NCI-H774 (cell line): ENCODE results near the gene OR8G1.
A peak's percentile ranks its signal among the peaks of the same experiment; 100 is the strongest.
"Not testable (repeated sequence)": the region's sequence is repeated elsewhere in the genome, so short reads cannot be mapped to it uniquely, and the experiment has no call there.

Source experiments
- DNase-seq: peaks from one replicate; lab custom pipeline; 2025; lab: John Stamatoyannopoulos, UW

The OR8G1 gene, protein sequence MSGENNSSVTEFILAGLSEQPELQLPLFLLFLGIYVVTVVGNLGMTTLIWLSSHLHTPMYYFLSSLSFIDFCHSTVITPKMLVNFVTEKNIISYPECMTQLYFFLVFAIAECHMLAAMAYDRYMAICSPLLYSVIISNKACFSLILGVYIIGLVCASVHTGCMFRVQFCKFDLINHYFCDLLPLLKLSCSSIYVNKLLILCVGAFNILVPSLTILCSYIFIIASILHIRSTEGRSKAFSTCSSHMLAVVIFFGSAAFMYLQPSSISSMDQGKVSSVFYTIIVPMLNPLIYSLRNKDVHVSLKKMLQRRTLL

DNA sequence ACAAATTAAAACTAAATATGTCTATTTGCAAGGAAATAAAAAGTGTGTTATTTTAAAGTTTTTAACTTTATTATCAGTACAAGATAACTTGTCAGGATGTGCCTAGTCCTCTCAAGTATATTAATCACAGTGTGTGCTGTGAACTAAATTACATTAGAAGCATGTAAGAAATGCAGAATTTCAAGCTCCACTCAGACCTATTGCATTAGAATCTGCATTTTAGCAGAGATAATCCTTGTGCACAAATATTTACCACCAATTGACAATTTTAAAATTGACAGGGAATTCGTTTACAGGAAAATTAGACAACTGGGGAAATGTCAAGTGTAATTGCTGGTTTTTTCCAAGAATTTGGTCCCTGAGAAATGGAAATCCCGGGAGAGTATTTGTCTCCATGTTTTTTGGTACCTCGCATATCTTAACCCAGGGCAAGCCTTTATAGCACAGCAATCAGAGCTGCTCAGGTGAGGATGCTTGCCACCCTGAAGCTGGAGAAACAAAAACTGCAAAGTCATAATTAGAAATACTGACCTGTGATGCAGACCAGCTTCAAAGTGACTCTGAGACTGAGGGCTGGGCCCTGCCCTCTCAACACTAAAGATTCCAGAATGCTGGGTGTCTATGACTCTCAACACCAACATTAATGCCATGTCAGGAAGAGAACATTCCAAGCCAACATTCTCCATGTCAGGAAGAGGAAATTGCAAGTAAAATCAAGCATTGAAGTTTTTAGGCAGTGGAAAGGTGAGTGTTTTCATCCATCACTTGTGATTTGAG lies at the start of gene OR8G1:
TSS of gene OR8G1 (plus strand) at position 475 of the 777 bp plus-strand sequence. CDS start 8,581 bp downstream, outside the sequence.
- DNase-seq: no peak

DNA sequence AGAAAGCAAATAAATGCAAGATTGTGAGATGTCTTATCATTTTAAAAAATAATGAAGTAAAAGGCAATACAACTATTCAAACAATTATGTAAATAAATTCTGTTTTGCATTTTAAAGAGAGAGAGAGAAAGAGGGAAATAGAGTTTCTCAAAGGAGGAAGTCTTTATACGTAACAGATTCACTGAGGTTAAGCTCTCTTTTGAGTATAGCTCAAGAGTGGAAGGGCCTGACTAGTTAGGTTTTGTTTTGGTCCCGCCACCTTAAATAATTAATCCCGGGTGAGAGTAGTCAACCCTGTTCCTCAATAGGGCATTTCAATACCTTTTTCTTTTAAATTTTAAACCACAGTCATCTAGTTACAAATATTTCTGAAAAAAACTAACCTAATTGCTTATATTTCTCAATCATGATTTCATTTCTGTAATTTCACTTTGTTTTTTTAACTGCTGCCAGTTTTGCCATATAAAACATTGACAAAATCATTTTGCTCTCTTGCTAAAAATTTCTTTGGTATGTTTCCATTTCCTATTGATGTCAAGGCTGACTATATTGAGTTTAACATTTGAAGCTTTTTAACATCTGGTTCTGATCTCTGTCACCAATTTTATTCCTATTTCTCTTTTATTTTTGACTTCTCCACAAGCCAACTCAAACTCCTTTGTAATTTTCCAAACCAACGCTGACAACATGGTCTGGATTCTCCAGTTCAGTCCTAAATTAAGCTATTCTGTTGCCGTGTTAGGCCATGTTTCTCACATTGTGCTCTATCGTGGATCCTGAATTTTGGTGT lies 47.5 kb upstream of the OR8G1 start:
- no peak for DNase-seq

DNA sequence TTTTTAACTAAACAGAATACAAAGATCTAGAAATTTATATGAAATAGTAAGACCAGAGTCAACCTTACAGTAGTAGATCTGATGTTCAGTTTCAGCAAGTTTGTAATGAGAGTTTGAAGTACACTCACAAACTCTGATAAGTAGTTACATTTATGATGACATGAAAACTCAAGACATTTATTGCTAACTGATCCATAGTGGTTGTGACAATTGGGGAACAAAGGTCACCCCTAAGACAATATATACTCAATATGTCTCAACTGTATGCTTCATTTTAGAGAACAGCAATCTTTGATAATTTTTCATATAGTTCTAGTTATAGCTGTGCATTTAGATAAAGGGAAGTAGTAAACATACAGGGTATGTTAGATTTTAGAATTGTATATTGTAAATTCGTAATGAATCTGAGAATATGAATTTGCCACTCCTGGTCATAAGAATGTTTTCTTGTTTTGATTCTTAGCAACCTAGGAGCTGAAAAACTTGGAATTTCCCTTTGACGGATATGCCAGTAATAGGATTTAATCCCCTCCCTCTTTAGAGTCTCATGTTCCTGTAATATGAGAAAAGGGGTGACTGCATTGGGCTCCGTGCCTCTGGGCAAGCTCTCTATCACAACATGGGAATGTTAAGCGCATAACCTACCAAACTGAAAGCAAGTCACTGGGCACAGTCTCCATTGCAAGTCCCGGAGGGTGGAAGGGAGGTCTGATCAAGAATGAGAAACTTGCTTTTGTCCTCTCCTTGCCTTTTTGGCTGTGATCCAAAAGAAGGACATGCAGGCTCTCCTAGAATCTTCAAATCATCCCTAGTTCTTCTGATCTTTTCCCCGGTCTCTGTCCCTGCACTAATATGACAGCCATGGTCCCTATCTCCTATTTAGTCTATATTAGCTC lies 46.4 kb upstream of the OR8G1 start:
- DNase-seq: no peak

DNA sequence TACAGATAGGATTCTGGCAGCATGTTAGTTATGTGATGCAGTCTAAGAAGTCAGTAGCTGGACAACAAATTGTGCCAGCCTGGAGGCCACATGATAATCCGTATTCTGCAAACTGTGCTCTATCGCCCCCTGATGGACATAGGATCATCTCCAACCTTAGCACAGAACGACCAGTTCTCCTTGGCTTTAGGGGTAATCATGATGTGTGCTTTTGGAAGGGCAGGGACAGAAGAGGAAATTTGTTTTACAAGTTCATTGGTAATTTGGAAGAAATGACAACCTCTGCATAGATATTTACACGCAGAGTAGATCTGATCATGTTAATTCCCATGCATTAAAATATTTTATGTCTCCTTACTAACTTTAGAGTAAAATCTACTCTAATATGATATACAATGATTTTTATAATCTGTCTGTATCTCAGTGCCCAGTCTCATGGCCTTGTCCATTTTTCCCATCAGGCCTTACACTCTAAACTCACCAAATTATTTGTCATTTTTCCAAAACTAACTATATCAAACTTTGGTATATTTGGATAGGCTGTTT lies 45.6 kb upstream of the OR8G1 start:
- peak; percentile 21 for DNase-seq

DNA sequence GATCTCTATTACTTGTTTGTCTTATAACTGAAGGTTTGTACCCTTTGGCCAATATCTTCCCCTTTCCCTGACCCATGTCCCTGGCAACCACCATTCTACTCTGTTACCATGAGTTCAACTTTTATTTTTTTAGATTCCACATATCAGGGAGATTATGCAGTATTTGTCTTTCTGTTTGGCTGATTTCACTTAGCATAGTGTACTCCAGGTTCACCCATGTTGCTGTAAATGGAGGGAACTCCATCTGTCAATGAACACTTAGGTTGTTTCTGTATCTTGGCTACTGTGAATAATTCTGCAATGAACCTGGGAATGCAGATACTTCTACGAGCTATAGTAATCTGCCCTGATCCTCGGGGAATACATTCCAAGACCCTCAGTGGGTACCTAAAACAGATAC lies 42.9 kb upstream of the OR8G1 start:
- DNase-seq: no peak

DNA sequence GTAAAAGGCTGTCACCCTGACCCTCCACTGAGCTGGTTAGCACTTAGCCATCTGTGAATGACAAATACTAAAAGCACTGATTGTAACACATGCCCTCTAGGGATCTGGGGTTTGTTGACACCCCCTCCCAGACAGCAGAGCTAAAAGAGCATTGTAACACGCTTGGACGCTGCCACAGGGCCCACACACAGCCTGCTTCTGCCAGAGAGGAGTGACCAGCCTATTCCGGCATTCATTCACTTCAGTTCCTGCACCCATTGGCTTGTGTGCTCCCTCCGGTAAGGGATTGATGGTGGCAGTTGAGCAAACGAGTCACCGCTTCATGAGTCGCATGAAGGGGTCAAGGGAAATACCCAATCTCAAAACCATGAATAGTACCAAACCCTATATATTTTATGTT lies 42.0 kb upstream of the OR8G1 start:
- DNase-seq: no peak

DNA sequence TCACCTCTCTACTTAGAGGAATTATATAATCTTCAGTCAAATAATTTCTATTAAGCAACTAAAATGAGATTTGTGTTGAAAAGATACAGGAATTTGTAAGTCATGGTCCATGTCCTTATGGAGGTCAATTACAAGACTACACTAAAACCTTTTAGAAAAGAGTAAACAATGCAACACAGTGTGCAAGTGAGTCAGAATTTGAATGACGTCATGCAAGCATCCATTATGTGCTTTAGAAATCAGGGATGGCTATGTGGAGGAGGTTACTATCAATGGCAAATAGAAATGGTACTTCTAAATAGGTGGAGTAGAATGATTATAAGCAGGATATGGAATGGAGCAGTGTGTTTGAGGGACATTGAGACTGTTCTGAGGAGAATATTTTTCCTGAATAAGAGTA lies 41.2 kb upstream of the OR8G1 start:
- no peak for DNase-seq

DNA sequence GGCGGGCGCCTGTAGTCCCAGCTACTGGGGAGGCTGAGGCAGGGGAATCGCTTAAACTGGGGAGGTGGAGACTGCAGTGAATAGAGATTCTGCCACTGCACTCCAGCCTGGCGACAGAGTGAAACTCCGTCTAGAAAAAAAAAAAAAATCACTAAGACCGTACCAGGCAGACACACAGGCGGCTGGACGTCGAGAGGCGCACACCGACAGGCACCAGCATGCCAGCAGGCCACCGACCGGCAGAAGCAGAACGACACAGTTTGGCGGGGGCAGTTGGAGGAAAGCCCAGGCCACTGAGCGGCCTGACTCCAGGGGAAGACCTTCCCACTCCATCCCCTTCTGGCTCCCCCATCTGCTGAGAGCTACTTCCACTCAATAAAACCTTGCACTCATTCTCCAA lies 40.2 kb upstream of the OR8G1 start:
- DNase-seq: no peak

DNA sequence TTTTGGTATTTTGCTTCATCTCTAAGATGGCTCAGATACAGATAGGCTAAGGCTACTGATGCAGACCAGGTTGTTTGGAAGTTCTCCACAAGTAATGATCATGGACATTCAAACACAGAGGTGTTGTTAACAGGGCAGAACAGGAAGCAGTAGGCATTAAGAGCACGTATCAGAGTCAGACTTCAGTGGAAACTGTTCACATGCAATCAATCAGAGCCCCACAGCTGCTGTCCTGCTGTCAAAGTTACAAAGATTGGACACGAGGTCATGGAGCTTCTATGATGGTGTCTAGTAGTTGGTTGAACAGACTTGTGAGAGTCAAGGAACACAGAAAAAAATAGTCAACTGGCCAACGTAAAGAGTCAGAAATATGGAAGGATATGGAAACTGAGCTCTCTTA lies 37.9 kb upstream of the OR8G1 start:
- no peak for DNase-seq

DNA sequence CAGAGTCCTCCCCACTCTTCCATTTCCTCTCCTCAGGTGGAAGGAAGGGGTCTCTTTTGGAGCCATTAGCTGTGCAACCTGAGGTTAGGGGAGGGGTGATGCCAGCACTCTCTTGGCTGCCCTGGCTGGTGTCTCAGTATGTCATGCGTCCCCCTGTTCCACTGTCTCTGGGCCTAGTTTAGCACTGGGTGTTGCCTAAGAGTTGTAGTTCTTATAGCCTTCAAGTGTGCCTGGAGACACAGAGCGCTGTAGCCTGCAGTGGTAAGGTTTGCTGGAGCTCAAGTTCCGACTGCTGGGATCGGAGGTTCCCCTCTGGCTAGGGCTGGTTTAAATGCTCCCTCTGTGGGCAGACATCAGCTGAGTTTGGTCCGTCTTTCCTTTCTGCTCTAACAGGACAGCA lies 36.9 kb upstream of the OR8G1 start:
- DNase-seq: no peak

DNA sequence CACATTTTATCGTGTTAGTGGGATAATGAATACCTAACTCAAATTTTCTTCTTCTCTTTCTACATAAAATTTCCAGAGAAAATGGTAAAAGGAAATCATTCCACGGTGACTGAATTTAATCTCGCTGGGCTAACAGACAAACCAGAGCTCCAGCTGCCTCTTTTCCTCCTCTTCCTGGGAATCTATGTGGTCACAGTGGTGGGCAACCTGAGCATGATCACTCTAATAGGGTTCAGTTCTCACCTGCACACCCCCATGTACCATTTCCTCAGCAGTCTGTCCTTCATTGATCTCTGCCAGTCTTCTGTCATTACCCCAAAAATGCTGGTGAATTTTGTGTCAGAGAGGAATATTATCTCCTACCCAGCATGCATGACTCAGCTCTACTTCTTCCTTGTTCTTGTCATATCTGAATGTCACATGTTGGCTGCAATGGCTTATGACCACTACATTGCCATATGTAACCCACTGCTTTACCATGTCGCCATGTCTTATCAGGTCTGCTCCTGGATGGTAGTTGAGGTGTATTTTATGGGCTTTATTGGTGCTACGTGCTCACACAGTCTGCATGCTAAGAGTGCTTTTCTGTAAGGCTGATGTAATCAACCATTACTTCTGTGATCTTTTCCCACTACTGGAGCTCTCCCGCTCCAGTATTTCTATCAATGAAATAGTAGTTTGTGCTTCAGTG lies 33.6 kb upstream of the OR8G1 start:
- no peak for DNase-seq

DNA sequence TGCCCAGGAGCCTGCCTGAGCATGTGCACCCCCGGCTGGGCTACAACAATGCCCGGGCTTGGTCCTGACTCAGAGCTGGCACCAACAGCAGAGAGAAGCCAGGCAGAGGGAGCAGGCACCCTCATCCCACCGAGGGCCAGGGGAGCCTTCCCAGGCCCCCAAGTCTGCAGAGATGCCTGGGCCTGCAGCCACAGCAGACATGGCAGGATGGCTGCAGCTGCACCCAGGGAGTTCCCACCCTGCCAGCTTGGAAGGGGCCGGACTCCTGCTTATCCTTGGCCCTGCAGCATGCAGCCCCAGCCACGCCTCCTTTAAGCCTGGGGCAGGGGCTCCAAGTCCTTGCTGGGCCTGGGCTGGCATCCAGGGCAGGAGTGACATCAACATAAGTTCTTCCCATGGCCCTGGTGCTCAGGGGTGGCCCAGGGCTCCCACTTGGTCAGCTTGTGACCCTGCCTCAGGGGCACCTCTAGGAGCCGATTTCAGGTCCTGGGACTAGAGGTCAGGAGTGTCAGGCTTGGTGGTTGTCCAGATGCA lies 31.0 kb upstream of the OR8G1 start:
- DNase-seq: no peak

DNA sequence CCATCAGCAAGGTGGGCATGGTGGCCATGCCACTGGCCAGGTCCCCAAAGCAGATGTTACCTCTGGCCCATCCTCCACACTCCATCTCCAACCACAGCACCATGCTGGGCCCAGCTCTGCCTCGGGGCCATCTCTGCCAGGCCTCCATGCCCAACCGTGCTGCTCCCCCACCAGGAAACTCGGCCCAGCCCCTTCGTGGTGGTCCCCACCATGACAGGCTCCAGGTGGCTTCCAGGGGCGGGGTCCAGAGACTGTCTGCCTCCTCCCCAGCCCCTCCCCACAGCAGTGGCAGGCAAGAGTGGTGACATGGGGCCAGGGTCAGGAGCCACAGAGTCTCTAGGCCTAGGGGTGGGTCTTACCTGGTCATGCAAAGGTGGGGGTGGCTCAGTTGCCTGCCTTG lies 30.5 kb upstream of the OR8G1 start:
- DNase-seq: no peak

DNA sequence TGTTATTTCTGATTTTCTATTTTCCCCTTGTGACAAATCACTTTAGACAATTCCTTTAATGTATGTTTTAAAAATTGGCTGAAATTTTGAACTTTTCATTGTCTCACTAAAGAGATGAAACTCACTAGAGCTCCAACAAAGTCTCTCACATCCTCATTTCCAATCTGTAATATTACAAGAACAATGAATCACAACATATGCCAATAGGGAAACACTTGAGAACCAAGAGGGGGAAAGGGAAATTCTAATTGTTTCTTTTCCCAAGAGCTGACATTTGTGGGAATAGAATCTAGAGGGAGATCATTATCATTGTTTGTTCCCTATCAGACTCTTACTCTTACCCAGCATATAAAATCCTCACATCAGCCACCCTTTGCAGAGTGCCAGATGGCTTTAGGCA lies 29.6 kb upstream of the OR8G1 start:
- no peak for DNase-seq

DNA sequence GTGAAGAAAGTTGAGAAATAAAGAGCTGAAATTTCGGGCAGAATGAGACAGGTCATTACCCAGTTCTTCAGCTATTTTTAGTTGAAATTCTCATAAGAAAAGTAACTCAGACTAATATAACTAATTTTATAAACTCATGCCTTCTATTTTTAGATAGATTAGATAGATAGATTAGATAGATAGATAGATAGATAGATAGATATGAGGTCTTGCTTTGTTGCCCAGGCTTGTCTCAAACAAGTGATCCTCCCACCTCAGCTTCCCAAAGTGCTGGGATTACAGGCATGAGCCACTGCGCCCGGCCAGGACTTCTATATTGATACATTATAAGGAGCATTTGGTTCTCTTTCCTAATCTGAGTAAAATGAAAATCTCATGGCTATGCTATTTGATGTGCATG lies 26.9 kb upstream of the OR8G1 start:
- no peak for DNase-seq

DNA sequence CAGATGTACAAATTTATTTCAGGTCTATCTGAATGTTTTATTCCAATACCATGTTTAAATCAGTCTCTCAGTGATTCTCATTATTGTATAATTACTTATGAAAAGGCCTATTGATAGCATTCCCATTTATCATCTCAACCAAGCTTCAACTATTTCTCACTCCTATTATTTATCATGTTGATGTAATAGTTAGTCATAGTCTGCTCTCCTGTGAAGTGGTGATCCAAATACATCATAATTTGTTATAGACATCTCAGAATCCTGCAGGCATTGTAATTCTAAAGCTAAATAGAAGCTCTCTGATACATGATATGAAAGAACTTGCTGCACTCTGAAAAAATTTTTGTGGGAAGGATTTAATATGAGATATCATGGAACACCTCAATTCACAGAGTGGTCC lies 21.8 kb upstream of the OR8G1 start:
- no peak for DNase-seq

DNA sequence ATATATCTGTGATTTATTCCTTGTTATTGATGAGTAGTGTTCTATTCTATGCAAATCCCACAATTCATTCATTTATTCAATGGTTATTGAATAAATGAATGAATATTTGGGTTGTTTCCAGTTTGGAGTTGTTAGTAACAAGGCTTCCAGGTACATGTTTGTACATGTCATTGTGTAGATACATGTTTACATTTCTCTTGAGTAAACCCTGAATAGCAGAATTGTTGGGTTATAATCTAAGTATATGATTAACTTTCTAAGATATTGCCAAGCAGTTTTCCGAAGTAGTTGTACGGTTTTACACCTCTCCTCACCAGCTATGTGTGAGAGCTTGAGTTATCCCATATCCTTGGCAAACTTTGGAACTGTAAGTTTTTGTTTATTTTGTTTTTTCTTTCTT lies 18.5 kb upstream of the OR8G1 start:
- no peak for DNase-seq

DNA sequence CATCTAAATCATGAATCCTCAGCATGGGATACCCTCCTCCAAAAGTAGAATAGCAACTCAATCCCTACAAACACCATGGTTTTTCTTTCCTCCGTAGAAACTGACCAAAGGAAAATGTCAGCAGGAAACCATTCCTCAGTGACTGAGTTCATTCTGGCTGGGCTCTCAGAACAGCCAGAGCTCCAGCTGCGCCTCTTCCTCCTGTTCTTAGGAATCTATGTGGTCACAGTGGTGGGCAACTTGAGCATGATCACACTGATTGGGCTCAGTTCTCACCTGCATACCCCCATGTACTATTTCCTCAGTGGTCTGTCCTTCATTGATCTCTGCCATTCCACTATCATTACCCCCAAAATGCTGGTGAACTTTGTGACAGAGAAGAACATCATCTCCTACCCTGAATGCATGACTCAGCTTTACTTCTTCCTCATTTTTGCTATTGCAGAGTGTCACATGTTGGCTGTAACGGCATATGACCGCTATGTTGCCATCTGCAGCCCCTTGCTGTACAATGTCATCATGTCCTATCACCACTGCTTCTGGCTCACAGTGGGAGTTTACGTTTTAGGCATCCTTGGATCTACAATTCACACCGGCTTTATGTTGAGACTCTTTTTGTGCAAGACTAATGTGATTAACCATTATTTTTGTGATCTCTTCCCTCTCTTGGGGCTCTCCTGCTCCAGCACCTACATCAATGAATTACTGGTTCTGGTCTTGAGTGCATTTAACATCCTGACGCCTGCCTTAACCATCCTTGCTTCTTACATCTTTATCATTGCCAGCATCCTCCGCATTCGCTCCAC lies 16.1 kb upstream of the OR8G1 start:
- DNase-seq: not testable (repeated sequence)

DNA sequence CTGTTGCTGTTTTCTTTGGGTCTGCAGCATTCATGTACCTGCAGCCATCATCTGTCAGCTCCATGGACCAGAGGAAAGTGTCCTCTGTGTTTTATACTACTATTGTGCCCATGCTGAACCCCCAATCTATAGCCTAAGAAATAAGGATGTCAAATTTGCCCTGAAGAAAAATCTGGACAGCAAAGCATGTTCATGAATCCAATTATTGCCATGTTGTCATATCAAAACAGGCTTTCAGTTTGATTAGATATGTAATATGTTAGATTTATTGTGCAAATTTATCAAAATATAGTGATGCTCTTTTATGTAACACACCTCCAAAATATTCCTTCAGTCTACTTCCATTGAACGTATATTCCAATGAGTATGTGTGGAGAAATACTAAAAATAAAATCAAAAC lies 15.4 kb upstream of the OR8G1 start:
- no peak for DNase-seq

DNA sequence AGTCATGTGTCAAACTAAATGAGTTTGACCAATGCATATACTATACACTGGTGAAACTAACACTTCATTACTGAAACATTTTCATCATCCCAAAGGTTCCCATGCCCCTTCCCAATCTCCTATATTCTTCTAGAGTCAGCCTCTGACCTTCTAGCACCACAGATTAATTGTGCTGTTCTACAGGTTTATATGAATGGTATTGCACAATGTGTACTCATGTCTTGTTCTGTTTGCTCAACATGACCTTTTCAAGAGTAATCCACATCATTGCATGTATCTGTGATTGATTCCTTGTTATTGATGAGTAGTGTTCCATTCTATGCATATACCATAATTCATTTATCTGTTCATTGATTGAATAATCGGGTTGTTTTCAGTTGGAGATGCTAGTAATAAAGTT lies 7.5 kb upstream of the OR8G1 start:
- DNase-seq: peak; percentile 35
